ENCODE results near the gene C19orf12.

C19orf12 gene

GRCh38 chr19:29664753-29665214 lies 50.3 kb downstream of the C19orf12 start:
- DNase-seq (ENCODE audit: low read depth in 2 of 2, low spot score in 1 of 2) = no peak

GRCh38 chr19:29663861-29664752 lies 51.0 kb downstream of the C19orf12 start:
- no peak for DNase-seq (ENCODE audit: low read depth in 2 of 2, low spot score in 1 of 2)

GRCh38 chr19:29662604-29663404 lies 52.3 kb downstream of the C19orf12 start:
- no peak for DNase-seq (ENCODE audit: low read depth in 2 of 2, low spot score in 1 of 2)

GRCh38 chr19:29662278-29662603 lies 52.8 kb downstream of the C19orf12 start:
- DNase-seq (ENCODE audit: low read depth in 2 of 2, low spot score in 1 of 2) = no peak

- DNase-seq (ENCODE audit: low read depth in 2 of 2, low spot score in 1 of 2) = peak in 1 of 2 donors; percentile 38
Measured at GRCh38 chr19:29660835-29661234, 54.2 kb downstream of the C19orf12 start.

- DNase-seq (ENCODE audit: low read depth in 2 of 2, low spot score in 1 of 2) = no peak
Measured at GRCh38 chr19:29658221-29658991, 56.7 kb downstream of the C19orf12 start.

- DNase-seq (ENCODE audit: low read depth in 2 of 2, low spot score in 1 of 2) = no peak
Measured at GRCh38 chr19:29655648-29656335, 59.3 kb downstream of the C19orf12 start.

- no peak for DNase-seq (ENCODE audit: low read depth in 2 of 2, low spot score in 1 of 2)
Measured at GRCh38 chr19:29653398-29653797, 61.7 kb downstream of the C19orf12 start.

GRCh38 chr19:29651622-29652394 lies 63.3 kb downstream of the C19orf12 start:
- DNase-seq (ENCODE audit: low read depth in 2 of 2, low spot score in 1 of 2) = no peak

- DNase-seq (ENCODE audit: low read depth in 2 of 2, low spot score in 1 of 2) = no peak
Measured at GRCh38 chr19:29650772-29651387, 64.2 kb downstream of the C19orf12 start.

All from stimulated activated CD8-positive, alpha-beta memory T cell treated with anti-CD3 and anti-CD28 coated beads, Interleukin-4, amount 100 ng/mL, for 4 hours (primary cell).